Measurements from ENCODE around the gene DENND4A. TPM values are rescaled to one million over a fixed set of nuclear protein-coding genes. Genes with fewer than 3 reads are reported as not detected.

Gene DENND4A
- total and polyA plus RNA-seq, 9 of the 15 experiments (the other 6 are each of a cell fraction or from before 2014, with no cell fraction given) = 6.8 to 32.3 (median 19.9) TPM

DNA sequence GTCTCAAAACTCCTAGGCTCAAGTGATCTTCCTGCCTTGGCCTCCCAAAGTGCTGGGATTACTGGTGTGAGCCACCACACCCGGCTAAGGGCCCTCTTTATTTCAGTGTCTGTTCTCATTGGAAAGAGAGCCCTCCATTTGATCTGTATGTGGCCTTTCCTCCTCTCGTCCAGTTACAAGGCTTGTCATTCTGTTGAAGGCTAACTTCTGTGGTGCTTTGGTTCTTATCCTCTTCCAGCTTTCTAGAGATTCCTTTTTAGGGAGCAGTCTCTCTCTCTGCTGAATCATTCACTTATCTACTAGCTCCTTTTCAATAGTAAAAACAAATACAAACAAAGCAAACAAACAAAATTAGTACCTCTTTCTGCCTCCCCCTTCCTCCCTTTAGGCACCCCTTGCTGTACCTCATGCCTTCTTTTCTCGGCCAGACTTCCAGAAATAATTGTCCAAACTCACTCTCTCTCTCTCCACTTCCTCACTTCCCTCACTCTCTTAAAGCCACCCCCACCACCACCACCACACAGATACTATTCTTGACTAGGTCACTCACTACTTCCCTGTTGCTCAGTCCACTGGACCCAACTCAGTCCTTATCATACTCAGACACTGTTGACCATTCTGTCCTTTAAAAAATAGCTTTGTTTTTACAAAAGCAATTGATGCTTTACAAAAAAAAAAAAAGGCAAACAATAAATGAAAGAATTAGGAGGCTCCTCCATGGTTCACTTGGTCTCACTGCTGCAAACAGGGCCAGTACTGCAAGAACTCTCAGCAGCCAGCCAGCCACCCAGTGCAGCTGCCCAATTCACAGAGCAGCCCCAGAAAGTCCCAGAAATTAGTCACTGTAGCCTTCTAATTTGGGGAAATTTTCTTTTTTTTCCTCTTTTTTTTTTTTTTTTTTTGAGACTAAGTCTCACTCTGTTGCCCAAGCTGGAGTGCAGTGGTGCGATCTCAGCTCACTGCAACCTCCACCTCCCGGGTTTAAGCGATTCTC lies 45.5 kb upstream of the DENND4A start:
- peak in 2 of 4 experiments; percentile 72 to 87 for DNase-seq (ENCODE audit: extremely low read depth in 1 of 4, low spot score in 3 of 4)
- Histone ChIP-seq H3K27me3 (ENCODE audit: control insufficient read depth in 2 of 2, insufficient read depth in 2 of 2, low read length in 2 of 2) (no peaks in the 10 kb centered on the region), H3K9ac (ENCODE audit: insufficient read depth in 1 of 2, low read depth in 2 of 2, low read length in 2 of 2) (peak overlapping the region; percentile 9 to 73; a peak in 3 of 4 replicates), H3K9me3 (replicated peaks; ENCODE audit: control insufficient read depth, insufficient read depth, low read depth, low read length) (no peaks in the 10 kb centered on the region), H3K36me3 (ENCODE audit: control insufficient read depth, insufficient read depth, low read length) (no peaks in the 10 kb centered on the region), H4K20me1 (replicated peaks; ENCODE audit: control insufficient read depth, insufficient read depth, low read length) (no peaks in the 10 kb centered on the region), H3K4me2 (ENCODE audit: insufficient read depth, low read length) (peak overlapping the region; percentile 76), H3K79me2 (ENCODE audit: control insufficient read depth, insufficient read depth, low read length) (no peaks in the 10 kb centered on the region), H3K4me1 (replicated peaks in 1 of 2; ENCODE audit: control insufficient read depth in 2 of 2, insufficient read depth in 2 of 2, low read length in 2 of 2) (peaks cover 27 to 64% of the 10 kb centered on the region in 2 experiments), H2AFZ (ENCODE audit: low read depth, low read length) (peak overlapping the region; percentile 89), H3K4me3 (0 out of 2 replicates have a peak overlapping the region, but pooled peaks have one; percentile 8), H3K9me1 (ENCODE audit: control insufficient read depth, insufficient read depth, low read length) (no peaks in the 10 kb centered on the region), H3K27ac (ENCODE audit: extremely low read depth, low read depth, low read length) (peak overlapping the region; percentile 93)
- ATAC-seq = peak; percentile 86
- POLR2A ChIA-PET = interaction anchor here (1.0 to 1.6 kb wide), 3 partner anchors 25 to 177 kb away, joined by 3 to 5 read pairs (median 3); no protein-coding TSS in a partner anchor
- intact Hi-C loops (cut with micrococcal nuclease) = loop anchor here (5.0 kb wide), 1 partner anchor 200 kb away; no protein-coding TSS in a partner anchor
- in situ Hi-C loops (cut with MboI) = no loop called here
- CTCF ChIA-PET (ENCODE audit: low intra/inter-chr PET ratio) = no interaction called here
- FAIRE-seq = peak; percentile 71
- 43% methylated on average over 5 of the region's 6 CpGs for WGBS (ENCODE audit: insufficient coverage, low coverage, missing lambda C conversion rate)
- TSS peak; percentile 84 for BruUV-seq (replicated peaks)
- TF ChIP-seq RBFOX2 (IDR thresholded peaks at IDR 0.05; ENCODE audit: low read depth, low read length) (no peak), DMBX1 (CRISPR knock-in tag; IDR thresholded peaks at IDR 0.05; ENCODE audit: borderline replicate concordance) (no peak), BRD9 (IDR thresholded peaks at IDR 0.05; ENCODE audit: low read depth, partially characterized antibody) (peak; percentile 97), CBFB (CRISPR knock-in tag; IDR thresholded peaks at IDR 0.05) (no peak), ZNF24 (IDR thresholded peaks at IDR 0.05) (peak; percentile 92), RFX5 (IDR thresholded peaks at IDR 0.05; ENCODE audit: low read depth, low read length) (no peak), WHSC1 (IDR thresholded peaks at IDR 0.05; ENCODE audit: low read length) (no peak), VEZF1 (CRISPR knock-in tag; IDR thresholded peaks at IDR 0.05) (peak; percentile 68)
- TF ChIP-seq, protein P1, sequence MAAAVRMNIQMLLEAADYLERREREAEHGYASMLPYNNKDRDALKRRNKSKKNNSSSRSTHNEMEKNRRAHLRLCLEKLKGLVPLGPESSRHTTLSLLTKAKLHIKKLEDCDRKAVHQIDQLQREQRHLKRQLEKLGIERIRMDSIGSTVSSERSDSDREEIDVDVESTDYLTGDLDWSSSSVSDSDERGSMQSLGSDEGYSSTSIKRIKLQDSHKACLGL (CRISPR knock-in tag; IDR thresholded peaks at IDR 0.05; ENCODE audit: borderline replicate concordance, poor library complexity, severe bottlenecking) = no peak
- TF ChIP-seq, protein P2, sequence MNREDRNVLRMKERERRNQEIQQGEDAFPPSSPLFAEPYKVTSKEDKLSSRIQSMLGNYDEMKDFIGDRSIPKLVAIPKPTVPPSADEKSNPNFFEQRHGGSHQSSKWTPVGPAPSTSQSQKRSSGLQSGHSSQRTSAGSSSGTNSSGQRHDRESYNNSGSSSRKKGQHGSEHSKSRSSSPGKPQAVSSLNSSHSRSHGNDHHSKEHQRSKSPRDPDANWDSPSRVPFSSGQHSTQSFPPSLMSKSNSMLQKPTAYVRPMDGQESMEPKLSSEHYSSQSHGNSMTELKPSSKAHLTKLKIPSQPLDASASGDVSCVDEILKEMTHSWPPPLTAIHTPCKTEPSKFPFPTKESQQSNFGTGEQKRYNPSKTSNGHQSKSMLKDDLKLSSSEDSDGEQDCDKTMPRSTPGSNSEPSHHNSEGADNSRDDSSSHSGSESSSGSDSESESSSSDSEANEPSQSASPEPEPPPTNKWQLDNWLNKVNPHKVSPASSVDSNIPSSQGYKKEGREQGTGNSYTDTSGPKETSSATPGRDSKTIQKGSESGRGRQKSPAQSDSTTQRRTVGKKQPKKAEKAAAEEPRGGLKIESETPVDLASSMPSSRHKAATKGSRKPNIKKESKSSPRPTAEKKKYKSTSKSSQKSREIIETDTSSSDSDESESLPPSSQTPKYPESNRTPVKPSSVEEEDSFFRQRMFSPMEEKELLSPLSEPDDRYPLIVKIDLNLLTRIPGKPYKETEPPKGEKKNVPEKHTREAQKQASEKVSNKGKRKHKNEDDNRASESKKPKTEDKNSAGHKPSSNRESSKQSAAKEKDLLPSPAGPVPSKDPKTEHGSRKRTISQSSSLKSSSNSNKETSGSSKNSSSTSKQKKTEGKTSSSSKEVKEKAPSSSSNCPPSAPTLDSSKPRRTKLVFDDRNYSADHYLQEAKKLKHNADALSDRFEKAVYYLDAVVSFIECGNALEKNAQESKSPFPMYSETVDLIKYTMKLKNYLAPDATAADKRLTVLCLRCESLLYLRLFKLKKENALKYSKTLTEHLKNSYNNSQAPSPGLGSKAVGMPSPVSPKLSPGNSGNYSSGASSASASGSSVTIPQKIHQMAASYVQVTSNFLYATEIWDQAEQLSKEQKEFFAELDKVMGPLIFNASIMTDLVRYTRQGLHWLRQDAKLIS (CRISPR knock-in tag; IDR thresholded peaks at IDR 0.05) = no peak
